ENCODE measurements around the gene LECT2.

Gene LECT2

GRCh38 chr5:135978993-135979392, 24.2 kb upstream of the LECT2 start:
- H3K27me3 ChIP-seq (replicated peaks): no peaks in the 10 kb centered on the region
- in situ Hi-C loops (cut with HindIII; ENCODE audit: low pct_ligation_motif_present, low sequenced_read_pairs): no loop called here
- H3K27ac ChIP-seq: peak overlapping the region; percentile 6
- no peak for DNase-seq
- no peak overlapping the region for H3K4me3 ChIP-seq (ENCODE audit: low read depth, low read length)
- no peaks in the 10 kb centered on the region for H3K36me3 ChIP-seq (replicated peaks)
- TF ChIP-seq, protein P1, sequence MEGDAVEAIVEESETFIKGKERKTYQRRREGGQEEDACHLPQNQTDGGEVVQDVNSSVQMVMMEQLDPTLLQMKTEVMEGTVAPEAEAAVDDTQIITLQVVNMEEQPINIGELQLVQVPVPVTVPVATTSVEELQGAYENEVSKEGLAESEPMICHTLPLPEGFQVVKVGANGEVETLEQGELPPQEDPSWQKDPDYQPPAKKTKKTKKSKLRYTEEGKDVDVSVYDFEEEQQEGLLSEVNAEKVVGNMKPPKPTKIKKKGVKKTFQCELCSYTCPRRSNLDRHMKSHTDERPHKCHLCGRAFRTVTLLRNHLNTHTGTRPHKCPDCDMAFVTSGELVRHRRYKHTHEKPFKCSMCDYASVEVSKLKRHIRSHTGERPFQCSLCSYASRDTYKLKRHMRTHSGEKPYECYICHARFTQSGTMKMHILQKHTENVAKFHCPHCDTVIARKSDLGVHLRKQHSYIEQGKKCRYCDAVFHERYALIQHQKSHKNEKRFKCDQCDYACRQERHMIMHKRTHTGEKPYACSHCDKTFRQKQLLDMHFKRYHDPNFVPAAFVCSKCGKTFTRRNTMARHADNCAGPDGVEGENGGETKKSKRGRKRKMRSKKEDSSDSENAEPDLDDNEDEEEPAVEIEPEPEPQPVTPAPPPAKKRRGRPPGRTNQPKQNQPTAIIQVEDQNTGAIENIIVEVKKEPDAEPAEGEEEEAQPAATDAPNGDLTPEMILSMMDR (IDR thresholded peaks at IDR 0.05; ENCODE audit: low read depth, low read length, missing control alignments): no peak

DNA sequence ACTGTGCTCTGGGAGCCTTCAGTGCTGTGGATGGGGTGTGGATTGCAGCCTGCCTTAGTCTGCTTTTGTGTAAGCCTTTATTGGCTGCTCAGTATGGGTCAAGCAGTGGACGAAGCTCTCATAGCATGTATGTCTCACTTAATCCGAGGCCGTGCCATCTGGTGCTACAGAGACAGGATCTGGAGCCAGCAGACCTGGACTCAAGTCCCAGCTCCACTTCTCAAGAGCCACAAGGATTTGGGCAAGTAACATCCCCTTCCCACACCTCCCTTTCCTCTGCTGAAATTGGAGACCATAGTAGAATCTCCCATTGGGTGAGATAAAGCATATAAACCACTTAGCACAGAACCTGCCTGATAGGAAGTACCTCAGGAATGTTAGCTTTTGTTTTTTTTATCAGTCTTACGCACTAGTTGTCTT, 23.4 kb upstream of the LECT2 start:
- H3K27ac ChIP-seq: no peak overlapping the region
- no peak overlapping the region for H3K4me3 ChIP-seq (ENCODE audit: low read depth, low read length)
- no peaks in the 10 kb centered on the region for H3K36me3 ChIP-seq (replicated peaks)
- no peak for DNase-seq
- no peaks in the 10 kb centered on the region for H3K27me3 ChIP-seq (replicated peaks)
- TF ChIP-seq, protein P1 (IDR thresholded peaks at IDR 0.05; ENCODE audit: low read depth, low read length, missing control alignments): no peak
- in situ Hi-C loops (cut with HindIII; ENCODE audit: low pct_ligation_motif_present, low sequenced_read_pairs): no loop called here

DNA sequence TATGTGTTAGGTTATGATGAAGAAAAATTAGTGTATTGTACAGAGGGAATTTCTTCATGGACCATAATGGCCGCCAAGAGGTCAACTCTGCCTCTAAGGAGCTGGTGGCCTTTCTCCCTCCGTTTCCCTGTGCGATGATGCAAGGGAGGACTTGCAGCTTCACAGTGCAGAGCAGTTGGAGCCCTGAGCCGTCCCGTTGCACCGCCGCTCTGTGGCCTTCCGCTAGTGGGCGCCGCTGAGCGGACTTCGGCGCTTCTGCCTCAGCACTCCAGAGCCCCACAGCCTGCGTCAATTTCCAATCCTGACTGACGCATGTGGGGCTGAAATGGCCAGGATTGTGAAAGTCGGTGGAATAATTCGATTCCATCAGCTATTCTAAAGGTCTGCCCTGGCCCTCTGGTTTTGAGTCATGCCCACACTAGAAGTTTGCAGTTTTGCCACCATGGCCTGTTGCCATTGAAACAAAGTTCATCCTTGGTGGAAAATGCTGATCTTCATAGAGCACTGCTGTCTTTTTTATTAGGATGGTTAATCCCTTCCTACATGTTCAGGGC, 22.7 kb upstream of the LECT2 start:
- Histone ChIP-seq H3K36me3 (replicated peaks) (no peaks in the 10 kb centered on the region), H3K27ac (no peak overlapping the region), H3K27me3 (replicated peaks) (no peaks in the 10 kb centered on the region), H3K4me3 (ENCODE audit: low read depth, low read length) (no peak overlapping the region)
- in situ Hi-C loops (cut with HindIII; ENCODE audit: low pct_ligation_motif_present, low sequenced_read_pairs): no loop called here
- peak; percentile 36 for DNase-seq
- TF ChIP-seq, protein P1 (IDR thresholded peaks at IDR 0.05; ENCODE audit: low read depth, low read length, missing control alignments): peak; percentile 94

- H3K4me3 ChIP-seq (ENCODE audit: low read depth, low read length): no peak overlapping the region
- in situ Hi-C loops (cut with HindIII; ENCODE audit: low pct_ligation_motif_present, low sequenced_read_pairs): no loop called here
Observed at GRCh38 chr5:135976216-135976615, 21.4 kb upstream of the LECT2 start.

DNA sequence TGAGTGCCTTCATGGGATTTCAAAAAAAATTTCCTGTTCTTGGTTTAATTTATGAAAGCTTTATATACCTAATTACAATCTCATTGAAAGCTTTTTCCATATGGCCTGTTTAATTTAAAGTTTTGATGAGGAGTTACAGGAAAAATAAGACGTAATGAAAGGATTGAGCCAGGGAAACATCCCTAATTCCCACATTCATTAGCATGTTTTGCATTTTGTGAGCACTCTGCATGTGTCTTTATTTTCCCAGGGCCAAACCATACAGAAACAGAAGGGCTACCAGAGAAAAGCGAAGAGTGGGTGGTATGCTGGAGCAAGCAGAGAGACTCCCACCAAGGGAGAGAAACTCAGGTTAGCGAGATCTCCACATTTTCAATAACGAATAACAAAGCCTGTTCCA, 20.3 kb upstream of the LECT2 start:
- Histone ChIP-seq H3K27me3 (replicated peaks) (no peaks in the 10 kb centered on the region), H3K4me3 (ENCODE audit: low read depth, low read length) (no peak overlapping the region), H3K36me3 (replicated peaks) (no peaks in the 10 kb centered on the region), H3K27ac (no peak overlapping the region)
- no peak for DNase-seq
- TF ChIP-seq, protein P1 (IDR thresholded peaks at IDR 0.05; ENCODE audit: low read depth, low read length, missing control alignments): no peak
- in situ Hi-C loops (cut with HindIII; ENCODE audit: low pct_ligation_motif_present, low sequenced_read_pairs): no loop called here

More at GRCh38 chr5:135976216-135976615, 21.4 kb upstream of the LECT2 start:
- Histone ChIP-seq H3K27me3 (replicated peaks) (no peaks in the 10 kb centered on the region), H3K36me3 (replicated peaks) (no peaks in the 10 kb centered on the region), H3K27ac (no peak overlapping the region)
- TF ChIP-seq, protein P1 (IDR thresholded peaks at IDR 0.05; ENCODE audit: low read depth, low read length, missing control alignments): no peak
- no peak for DNase-seq

DNA sequence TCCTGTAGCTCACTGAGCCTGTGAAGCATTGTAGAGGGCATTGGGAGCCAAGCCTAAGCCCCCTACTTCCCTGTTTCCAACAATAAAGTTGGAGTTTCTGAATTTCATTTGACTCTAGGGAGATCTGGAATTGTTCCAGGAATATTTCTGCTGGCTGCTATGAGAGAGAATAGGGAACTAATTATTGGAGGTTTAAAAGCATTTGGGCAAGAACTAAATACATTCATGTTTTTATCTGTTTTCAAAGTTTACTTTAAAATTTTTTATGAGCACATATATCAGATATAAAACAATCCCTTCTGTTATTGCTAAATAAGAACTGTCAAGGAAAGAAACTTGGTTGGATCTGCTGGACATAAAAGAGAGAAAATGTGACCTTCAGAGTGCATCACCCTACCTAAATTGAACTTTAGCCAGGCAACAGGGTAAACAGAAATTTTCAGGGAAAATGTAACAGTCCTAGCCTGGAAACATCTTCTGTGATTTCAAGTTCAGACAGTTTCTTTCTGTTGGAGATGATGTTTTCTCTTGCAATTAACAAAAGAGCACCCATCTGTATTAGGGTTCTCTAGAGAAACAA, 19.3 kb upstream of the LECT2 start:
- Histone ChIP-seq H3K4me3 (ENCODE audit: low read depth, low read length) (no peak overlapping the region), H3K36me3 (replicated peaks) (no peaks in the 10 kb centered on the region), H3K27me3 (replicated peaks) (no peaks in the 10 kb centered on the region), H3K27ac (no peak overlapping the region)
- TF ChIP-seq, protein P1 (IDR thresholded peaks at IDR 0.05; ENCODE audit: low read depth, low read length, missing control alignments): no peak
- in situ Hi-C loops (cut with HindIII; ENCODE audit: low pct_ligation_motif_present, low sequenced_read_pairs): no loop called here
- no peak for DNase-seq

All from brain microvascular endothelial cell (primary cell).